ENCODE data around the gene JUNB.

DNA sequence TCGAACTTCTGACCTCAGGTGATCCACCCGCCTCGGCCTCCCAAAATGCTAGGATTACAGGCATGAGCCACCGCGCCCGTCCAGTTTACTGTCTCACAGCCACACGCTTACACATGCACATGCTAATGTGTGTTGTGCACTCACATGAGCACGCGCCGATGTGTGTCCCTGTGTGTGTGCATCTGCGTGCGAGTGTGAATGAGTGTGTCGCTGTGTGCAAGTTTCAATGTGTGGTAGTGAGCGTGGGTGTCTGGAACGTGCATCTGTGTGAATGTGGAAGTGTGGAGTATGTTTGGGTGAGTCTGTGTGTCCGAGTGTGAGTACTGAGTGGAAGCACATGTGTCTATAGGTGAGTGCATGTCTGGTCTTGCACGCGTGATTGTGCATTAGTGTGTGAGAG lies 51.2 kb downstream of the JUNB start:
- TF ChIP-seq EZH2 (IDR thresholded peaks at IDR 0.05; ENCODE audit: insufficient read depth, poor library complexity, severe bottlenecking) (no peak), EZH2phosphoT487 (IDR thresholded peaks at IDR 0.05; ENCODE audit: insufficient read depth, low read depth) (no peak)

All from GM23248 (cell line).